Measurements from ENCODE around the gene SPRR2G. TPM values are rescaled to one million over a fixed set of nuclear protein-coding genes. Genes with fewer than 3 reads are reported as not detected.

SPRR2G gene
- total RNA-seq, 1 experiment from 2014 or later, result not detected

DNA sequence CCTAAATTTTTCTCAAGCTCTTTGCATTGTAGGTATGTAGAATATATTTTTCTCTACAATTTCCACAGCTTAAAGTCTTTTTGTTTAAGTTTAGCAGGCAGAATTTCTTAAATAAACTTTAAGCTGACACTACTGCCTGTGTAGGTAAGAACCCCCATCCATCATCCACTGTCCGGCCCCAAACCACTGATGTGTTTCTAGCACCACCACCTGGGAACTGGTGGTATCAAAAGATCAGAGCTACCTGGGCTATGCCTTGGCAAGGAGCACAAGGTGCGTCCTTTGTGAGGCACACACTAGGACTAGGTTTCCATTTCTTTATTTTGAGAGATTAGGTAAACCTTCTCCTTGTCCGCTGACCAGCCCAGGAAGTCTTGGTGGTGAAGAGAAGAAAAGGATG, 42.0 kb upstream of the SPRR2G start:
- H4K20me1 ChIP-seq (ENCODE audit: control insufficient read depth, insufficient read depth, insufficient read length), result no peaks in the 10 kb centered on the region
- H3K23ac ChIP-seq (ENCODE audit: insufficient read length, low read depth, low read length), result no peak overlapping the region
- DNase-seq, result peak; percentile 43
- H3K14ac ChIP-seq (ENCODE audit: insufficient read depth, low read length), result no peak overlapping the region
- H2BK20ac ChIP-seq (ENCODE audit: low read depth, low read length, poor library complexity, severe bottlenecking), result no peak overlapping the region
- no peaks in the 10 kb centered on the region for H3K23me2 ChIP-seq (ENCODE audit: insufficient read length, low read depth, low read length, poor library complexity, severe bottlenecking)
- no peak overlapping the region for H3K9ac ChIP-seq (ENCODE audit: extremely low read depth, insufficient read length, low read length)
- no peak overlapping the region for H2BK5ac ChIP-seq (ENCODE audit: insufficient read length, low read length)
- Mint-ChIP-seq H3K36me3 (ENCODE audit: insufficient read depth in 1 of 3, low read depth in 3 of 3) (no peaks in the 10 kb centered on the region; a peak in 2 of 7 replicates), H3K27ac (no peak overlapping the region), H3K4me3 (no peak overlapping the region), H3K4me1 (peaks cover 4 to 17% of the 10 kb centered on the region in 2 experiments), H3K27me3 (ENCODE audit: low read depth) (peaks cover 3% of the 10 kb centered on the region), H3K9me3 (peaks cover 4 to 11% of the 10 kb centered on the region in 2 experiments; a peak in 4 of 5 replicates)
- no peak overlapping the region for H2AK5ac ChIP-seq (ENCODE audit: insufficient read length, low read length)
- H3T11ph ChIP-seq (ENCODE audit: low read length), result no peak overlapping the region
- no peak overlapping the region for H4K8ac ChIP-seq (replicated peaks; ENCODE audit: insufficient read length, low read depth, low read length)
- H4K91ac ChIP-seq (ENCODE audit: insufficient read length, low read depth, low read length), result no peak overlapping the region
- H3K4me1 ChIP-seq (ENCODE audit: insufficient read depth, low read length), result no peaks in the 10 kb centered on the region; the same call in 1 of the 2 replicates
- no peak overlapping the region for H3K4me2 ChIP-seq (ENCODE audit: insufficient read depth, insufficient read length, low read length)
- no peak overlapping the region for H2BK15ac ChIP-seq (ENCODE audit: low read depth, low read length)
- H2BK120ac ChIP-seq (ENCODE audit: low read depth, low read length, poor library complexity, severe bottlenecking), result no peak overlapping the region
- no CpG with 5 or more reads among the region's 3 CpGs for WGBS (ENCODE audit: extremely low coverage, insufficient read length, low lambda C conversion rate)
- H3K4ac ChIP-seq (ENCODE audit: low read depth, low read length), result no peak overlapping the region
- no peaks in the 10 kb centered on the region for H3K79me1 ChIP-seq (ENCODE audit: insufficient read depth, low read depth, low read length, poor library complexity, severe bottlenecking)
- no peak overlapping the region for H2AFZ ChIP-seq (ENCODE audit: low read length)
- H3K56ac ChIP-seq (ENCODE audit: insufficient read length, low read depth, low read length), result no peak overlapping the region
- H2BK12ac ChIP-seq (ENCODE audit: insufficient read length, low read depth, low read length), result no peak overlapping the region
- no peak overlapping the region for H4K5ac ChIP-seq (ENCODE audit: insufficient read length, low read depth, low read length)
- TF ChIP-seq, protein P1, sequence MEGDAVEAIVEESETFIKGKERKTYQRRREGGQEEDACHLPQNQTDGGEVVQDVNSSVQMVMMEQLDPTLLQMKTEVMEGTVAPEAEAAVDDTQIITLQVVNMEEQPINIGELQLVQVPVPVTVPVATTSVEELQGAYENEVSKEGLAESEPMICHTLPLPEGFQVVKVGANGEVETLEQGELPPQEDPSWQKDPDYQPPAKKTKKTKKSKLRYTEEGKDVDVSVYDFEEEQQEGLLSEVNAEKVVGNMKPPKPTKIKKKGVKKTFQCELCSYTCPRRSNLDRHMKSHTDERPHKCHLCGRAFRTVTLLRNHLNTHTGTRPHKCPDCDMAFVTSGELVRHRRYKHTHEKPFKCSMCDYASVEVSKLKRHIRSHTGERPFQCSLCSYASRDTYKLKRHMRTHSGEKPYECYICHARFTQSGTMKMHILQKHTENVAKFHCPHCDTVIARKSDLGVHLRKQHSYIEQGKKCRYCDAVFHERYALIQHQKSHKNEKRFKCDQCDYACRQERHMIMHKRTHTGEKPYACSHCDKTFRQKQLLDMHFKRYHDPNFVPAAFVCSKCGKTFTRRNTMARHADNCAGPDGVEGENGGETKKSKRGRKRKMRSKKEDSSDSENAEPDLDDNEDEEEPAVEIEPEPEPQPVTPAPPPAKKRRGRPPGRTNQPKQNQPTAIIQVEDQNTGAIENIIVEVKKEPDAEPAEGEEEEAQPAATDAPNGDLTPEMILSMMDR (conservative IDR thresholded peaks at IDR 0.05), result peak; percentile 91
- no peak overlapping the region for H3K18ac ChIP-seq (ENCODE audit: insufficient read length, low read depth, low read length)
- no peak overlapping the region for H3K27ac ChIP-seq (ENCODE audit: insufficient read length, low read depth, low read length)
- H3K27me3 ChIP-seq (ENCODE audit: insufficient read depth, low read length), result no peaks in the 10 kb centered on the region
- no peaks in the 10 kb centered on the region for H3K79me2 ChIP-seq (ENCODE audit: insufficient read depth, low read length)
- no peaks in the 10 kb centered on the region for H3K9me3 ChIP-seq (ENCODE audit: control insufficient read depth, low read depth, low read length)

Measured in H9 (cell line).